GM23248 (cell line): ENCODE measurements around the gene IGF1R.

ENCODE experiments used
- EZH2 ChIP-seq: fragments of 200-600 bp; sonication (generic); IDR thresholded peaks from 2 replicates; pipeline ENCODE4 v1.6.1; 2018; ENCODE audit warnings: antibody characterized with exemption, mild to moderate bottlenecking; ENCODE audit not compliant: insufficient read depth, poor library complexity, severe bottlenecking
- EZH2phosphoT487 ChIP-seq: fragments of 200-600 bp; sonication (generic); IDR thresholded peaks from 2 replicates; pipeline ENCODE4 v1.6.1; 2018; ENCODE audit warnings: antibody characterized with exemption, moderate library complexity, mild to moderate bottlenecking, low read depth; ENCODE audit not compliant: insufficient read depth

DNA sequence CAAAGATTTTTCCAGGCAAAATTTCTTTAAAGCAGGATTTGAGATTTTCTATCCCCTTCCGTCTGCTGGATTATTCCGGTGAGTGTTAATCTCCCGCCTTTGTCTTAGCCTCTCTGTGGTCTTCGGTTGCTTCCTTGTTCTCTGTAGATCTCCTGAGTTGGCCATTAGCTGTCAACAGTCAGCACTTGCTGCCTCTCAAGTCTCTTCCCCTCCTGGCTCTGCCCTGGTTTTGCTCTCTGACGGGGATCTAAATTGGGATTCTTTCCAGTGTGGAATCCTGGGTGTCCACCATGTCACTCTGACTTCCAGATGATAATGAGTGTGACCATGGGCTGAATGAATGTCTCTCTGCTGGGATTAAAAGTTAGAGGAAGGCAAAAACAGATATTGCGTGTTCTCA lies 121.5 kb downstream of the IGF1R start:
- TF ChIP-seq EZH2phosphoT487: no peak
- TF ChIP-seq EZH2: no peak
